Caco-2 (cell line): ENCODE results near the gene NFASC. TPM values are rescaled to one million over a fixed set of nuclear protein-coding genes. Genes with fewer than 3 reads are reported as not detected.

ENCODE experiments used
- BruUV-seq: library from RNA; stranded (reverse); fragments of 400-500 nt; replicated peaks from 2 replicates; lab custom pipeline; 2021; lab: Mats Ljungman, UMichigan
- CTCF ChIA-PET: fragments of 300-600 bp; sonication (Branson Sonifier 250); formaldehyde crosslinking; loops from one replicate; lab custom pipeline; 2022; ENCODE audit warnings: antibody characterized with exemption; lab: Charles Lee
- POLR2A ChIA-PET: fragments of 300-600 bp; sonication (Branson Sonifier 250); formaldehyde crosslinking; loops from one replicate; lab custom pipeline; 2022; ENCODE audit warnings: antibody characterized with exemption; lab: Charles Lee
- DNase-seq, 2 experiments: peaks; one replicate each; pipeline versions ENCODE4 v3.0.0 to v3.0.0-alpha.2; 2020 to 2022
- H3K27me3 ChIP-seq: replicated peaks from 2 replicates; pipeline ENCODE4 v1.6.0; 2011; ENCODE audit warnings: low read length; ENCODE audit not compliant: control insufficient read depth, insufficient read depth
- H3K36me3 ChIP-seq: 2 replicates; pipeline ENCODE4 v1.5.1; 2011; ENCODE audit warnings: low read length; ENCODE audit not compliant: control insufficient read depth, insufficient read depth
- H3K4me1 ChIP-seq: fragments of 250-450 bp; sonication (Bioruptor Pico); 2 replicates; pipeline ENCODE4 v1.5.1; 2020; ENCODE audit warnings: mild to moderate bottlenecking
- H3K4me3 ChIP-seq: 2 replicates; pipeline ENCODE4 v1.5.1; 2011; ENCODE audit warnings: low read depth, mild to moderate bottlenecking, control low read depth, low read length
- H3K9me3 ChIP-seq: fragments of 250-450 bp; sonication (Bioruptor Pico); 2 replicates; pipeline ENCODE4 v1.5.1; 2020; ENCODE audit warnings: mild to moderate bottlenecking, moderate library complexity
- H3K27ac Mint-ChIP-seq: one replicate; pipeline ENCODE4 v1.8.0; 2022; ENCODE audit warnings: mixed read lengths; ENCODE audit not compliant: unreplicated experiment
- H3K27me3 Mint-ChIP-seq: one replicate; pipeline ENCODE4 v1.8.0; 2022; ENCODE audit warnings: mixed read lengths; ENCODE audit not compliant: insufficient read depth, unreplicated experiment
- H3K36me3 Mint-ChIP-seq: one replicate; pipeline ENCODE4 v1.8.0; 2022; ENCODE audit warnings: mild to moderate bottlenecking, mixed read lengths; ENCODE audit not compliant: insufficient read depth, unreplicated experiment
- H3K4me1 Mint-ChIP-seq: one replicate; pipeline ENCODE4 v1.8.0; 2022; ENCODE audit warnings: low read depth, mixed read lengths; ENCODE audit not compliant: unreplicated experiment
- H3K4me3 Mint-ChIP-seq: one replicate; pipeline ENCODE4 v1.8.0; 2022; ENCODE audit warnings: mild to moderate bottlenecking, moderate library complexity, mixed read lengths; ENCODE audit not compliant: unreplicated experiment
- H3K9me3 Mint-ChIP-seq: one replicate; pipeline ENCODE4 v1.8.0; 2022; ENCODE audit warnings: mixed read lengths; ENCODE audit not compliant: unreplicated experiment
- intact Hi-C: fragments of 100-400 bp; cut with micrococcal nuclease; formaldehyde crosslinking; loops from one replicate; pipeline ENCODE4 v1.10.0; 2022; ENCODE audit not compliant: unreplicated experiment
- total RNA-seq: library from RNA; stranded (reverse); gene quantifications from 2 replicates; pipeline ENCODE4 v1.2.3, GENCODE V29; 2022
- TF ChIP-seq, protein P1 (sequence below), 2 experiments: fragments of 200-600 bp in 1 of 2; IDR thresholded peaks; 1 replicate in 1 of 2; 2 replicates in 1 of 2; pipeline versions ENCODE4 v1.5.1 to v1.8.0; 2011 to 2022; ENCODE audit warnings: antibody characterized with exemption in 1 of 2, control low read depth in 1 of 2, inconsistent platforms in 1 of 2, low read depth in 1 of 2, low read length in 1 of 2, mild to moderate bottlenecking in 1 of 2, moderate library complexity in 1 of 2; ENCODE audit not compliant: insufficient read depth in 1 of 2, severe bottlenecking in 1 of 2, unreplicated experiment in 1 of 2

The NFASC gene
- total RNA-seq, 1 experiment from 2014 or later, result 1.3 TPM

DNA sequence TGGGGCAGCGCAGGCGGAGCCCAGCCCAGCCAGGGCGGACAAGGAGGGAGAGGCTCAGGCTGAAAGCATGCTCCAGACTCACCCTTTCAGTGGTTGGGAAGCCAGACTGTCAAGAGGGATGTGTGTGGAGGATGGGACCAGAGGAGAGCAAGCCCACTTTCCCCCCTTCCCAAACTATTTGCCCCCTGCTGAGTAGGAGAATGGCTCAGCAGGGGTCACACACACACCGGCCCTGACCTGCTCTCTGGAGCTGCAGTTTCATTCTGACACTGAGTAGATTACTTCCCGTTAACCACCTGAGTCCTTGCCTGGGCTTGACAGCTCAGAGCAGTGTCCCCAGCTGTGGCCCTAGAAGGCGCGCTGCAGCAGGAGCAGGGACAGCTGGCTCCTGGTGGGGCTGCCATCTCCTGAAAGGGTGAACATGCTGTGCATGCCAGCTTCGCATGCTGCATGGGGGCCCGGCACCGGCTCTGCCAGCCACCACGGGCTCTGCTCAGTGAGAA, 120.7 kb downstream of the NFASC start:
- no TSS peak for BruUV-seq
- no peak overlapping the region for H3K4me3 Mint-ChIP-seq
- H3K9me3 Mint-ChIP-seq, result no peaks in the 10 kb centered on the region
- TF ChIP-seq, protein P1, sequence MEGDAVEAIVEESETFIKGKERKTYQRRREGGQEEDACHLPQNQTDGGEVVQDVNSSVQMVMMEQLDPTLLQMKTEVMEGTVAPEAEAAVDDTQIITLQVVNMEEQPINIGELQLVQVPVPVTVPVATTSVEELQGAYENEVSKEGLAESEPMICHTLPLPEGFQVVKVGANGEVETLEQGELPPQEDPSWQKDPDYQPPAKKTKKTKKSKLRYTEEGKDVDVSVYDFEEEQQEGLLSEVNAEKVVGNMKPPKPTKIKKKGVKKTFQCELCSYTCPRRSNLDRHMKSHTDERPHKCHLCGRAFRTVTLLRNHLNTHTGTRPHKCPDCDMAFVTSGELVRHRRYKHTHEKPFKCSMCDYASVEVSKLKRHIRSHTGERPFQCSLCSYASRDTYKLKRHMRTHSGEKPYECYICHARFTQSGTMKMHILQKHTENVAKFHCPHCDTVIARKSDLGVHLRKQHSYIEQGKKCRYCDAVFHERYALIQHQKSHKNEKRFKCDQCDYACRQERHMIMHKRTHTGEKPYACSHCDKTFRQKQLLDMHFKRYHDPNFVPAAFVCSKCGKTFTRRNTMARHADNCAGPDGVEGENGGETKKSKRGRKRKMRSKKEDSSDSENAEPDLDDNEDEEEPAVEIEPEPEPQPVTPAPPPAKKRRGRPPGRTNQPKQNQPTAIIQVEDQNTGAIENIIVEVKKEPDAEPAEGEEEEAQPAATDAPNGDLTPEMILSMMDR (IDR thresholded peaks at IDR 0.05; ENCODE audit: insufficient read depth in 1 of 2, low read depth in 1 of 2, low read length in 1 of 2, severe bottlenecking in 1 of 2, unreplicated experiment in 1 of 2), result no peak
- H3K4me1 ChIP-seq, result no peaks in the 10 kb centered on the region
- intact Hi-C loops, result no loop called here
- H3K36me3 Mint-ChIP-seq, result no peaks in the 10 kb centered on the region
- ChIA-PET CTCF (interaction anchor here (8.8 kb wide), 1 partner anchor 69 kb away, joined by 191 read pairs; no protein-coding TSS in a partner anchor), POLR2A (no interaction called here)
- no peaks in the 10 kb centered on the region for H3K27me3 ChIP-seq
- H3K4me1 Mint-ChIP-seq, result no peaks in the 10 kb centered on the region
- no peaks in the 10 kb centered on the region for H3K9me3 ChIP-seq
- peaks cover 13% of the 10 kb centered on the region for H3K27me3 Mint-ChIP-seq
- no peaks in the 10 kb centered on the region for H3K36me3 ChIP-seq
- H3K4me3 ChIP-seq, result no peak overlapping the region
- no peak for DNase-seq
- no peak overlapping the region for H3K27ac Mint-ChIP-seq

DNA sequence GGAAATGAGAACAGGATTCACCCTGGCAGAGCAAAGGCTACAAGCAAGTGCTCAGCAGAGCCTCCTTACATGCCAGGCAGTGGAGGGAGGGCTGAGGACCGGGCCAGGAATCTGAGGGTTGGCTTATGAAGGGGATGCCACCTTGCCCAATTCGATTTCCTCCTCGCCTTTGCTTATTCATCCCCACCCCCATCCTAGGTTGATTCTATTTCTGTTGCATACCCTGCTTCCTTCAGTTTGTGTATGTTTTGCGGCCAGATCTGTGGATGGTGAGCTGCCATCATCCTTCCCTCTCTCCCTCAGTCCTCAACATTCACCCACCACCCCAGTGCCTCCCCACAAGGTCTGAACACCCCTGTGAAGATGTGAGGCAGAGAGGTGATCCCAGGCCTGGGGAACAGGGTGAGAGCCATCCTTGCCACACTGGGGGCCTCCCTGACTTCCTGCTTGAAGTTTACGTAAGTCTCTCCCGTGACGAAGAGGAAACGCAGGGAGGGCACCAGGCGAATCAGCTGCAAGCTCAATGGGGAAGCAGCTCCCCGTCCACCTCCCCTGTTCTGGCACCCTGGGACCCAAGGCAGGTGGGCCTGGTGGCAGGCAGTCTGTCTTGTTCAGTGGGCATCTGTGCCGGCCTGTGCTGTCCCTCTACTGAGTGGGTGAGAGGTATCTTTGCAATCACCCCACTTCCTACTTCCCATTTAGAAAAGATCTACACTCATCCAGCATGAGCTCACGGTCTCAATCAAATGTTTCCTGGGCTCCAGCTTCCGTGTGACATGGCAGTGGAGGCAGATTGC, 121.7 kb downstream of the NFASC start:
- Histone ChIP-seq H3K27me3 (no peaks in the 10 kb centered on the region), H3K4me1 (no peaks in the 10 kb centered on the region), H3K36me3 (no peaks in the 10 kb centered on the region), H3K9me3 (no peaks in the 10 kb centered on the region), H3K4me3 (no peak overlapping the region)
- H3K4me3 Mint-ChIP-seq, result no peak overlapping the region
- H3K4me1 Mint-ChIP-seq, result no peaks in the 10 kb centered on the region
- ChIA-PET POLR2A (no interaction called here), CTCF (interaction anchor here (0.6 to 8.8 kb wide), 2 partner anchors 68 to 264 kb away, joined by 3 to 191 read pairs; no protein-coding TSS in a partner anchor)
- intact Hi-C loops, result no loop called here
- no peaks in the 10 kb centered on the region for H3K36me3 Mint-ChIP-seq
- DNase-seq, result no peak
- no peaks in the 10 kb centered on the region for H3K9me3 Mint-ChIP-seq
- no peak overlapping the region for H3K27ac Mint-ChIP-seq
- BruUV-seq, result no TSS peak
- H3K27me3 Mint-ChIP-seq, result peaks cover 10% of the 10 kb centered on the region
- TF ChIP-seq, protein P1 (IDR thresholded peaks at IDR 0.05; ENCODE audit: insufficient read depth in 1 of 2, low read depth in 1 of 2, low read length in 1 of 2, severe bottlenecking in 1 of 2, unreplicated experiment in 1 of 2), result no peak

DNA sequence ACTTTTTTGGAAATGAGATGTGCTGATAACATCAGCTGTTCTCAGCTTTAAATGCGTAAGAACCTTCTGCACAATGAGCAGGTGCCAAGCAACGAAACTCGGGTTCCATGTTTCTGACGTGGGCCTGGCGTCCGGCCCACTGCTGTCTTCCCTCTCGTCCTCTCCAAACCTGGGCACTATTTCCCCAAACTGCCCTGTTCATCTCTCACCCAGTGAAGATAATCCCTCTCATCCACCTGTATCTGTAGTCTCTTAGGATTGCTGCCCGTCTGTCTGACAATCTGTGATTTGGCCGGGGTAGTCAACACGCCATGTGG, 122.3 kb downstream of the NFASC start:
- H3K27me3 ChIP-seq, result no peaks in the 10 kb centered on the region
- Mint-ChIP-seq H3K27me3 (peaks cover 10% of the 10 kb centered on the region), H3K4me3 (no peak overlapping the region), H3K36me3 (no peaks in the 10 kb centered on the region), H3K4me1 (no peaks in the 10 kb centered on the region), H3K9me3 (no peaks in the 10 kb centered on the region), H3K27ac (no peak overlapping the region)
- POLR2A ChIA-PET, result no interaction called here
- no peak for DNase-seq
- intact Hi-C loops, result no loop called here
- H3K9me3 ChIP-seq, result no peaks in the 10 kb centered on the region
- CTCF ChIA-PET, result interaction anchor here (0.6 kb wide), 1 partner anchor 264 kb away, joined by 3 read pairs; no protein-coding TSS in a partner anchor
- no peak overlapping the region for H3K4me3 ChIP-seq
- no peaks in the 10 kb centered on the region for H3K4me1 ChIP-seq
- H3K36me3 ChIP-seq, result no peaks in the 10 kb centered on the region
- TF ChIP-seq, protein P1 (IDR thresholded peaks at IDR 0.05; ENCODE audit: insufficient read depth in 1 of 2, low read depth in 1 of 2, low read length in 1 of 2, severe bottlenecking in 1 of 2, unreplicated experiment in 1 of 2), result no peak
- no TSS peak for BruUV-seq
